Astrocyte (in vitro differentiated cells and primary cell): ENCODE measurements around the gene SELENOF. TPM values are rescaled to one million over a fixed set of nuclear protein-coding genes. Genes with fewer than 3 reads are reported as not detected.

Experiments
- DNase-seq: peaks from one replicate; pipeline ENCODE4 v3.0.0-alpha.2; 2010; ENCODE audit warnings: low read depth
- FAIRE-seq: peaks from 2 replicates; lab custom pipeline; 2011; peaks lifted over from hg19 to GRCh38; lab: Jason Lieb, UNC
- H2AFZ ChIP-seq: 2 replicates; pipeline ENCODE4 v1.6.0; 2012; ENCODE audit warnings: low read depth, low read length, inconsistent platforms
- H3K27ac ChIP-seq: 2 replicates; pipeline ENCODE4 v1.5.1; 2011; ENCODE audit warnings: low read depth, low read length, inconsistent platforms
- H3K27me3 ChIP-seq: 2 replicates; pipeline ENCODE4 v1.6.0; 2011; ENCODE audit warnings: low read length, inconsistent platforms; ENCODE audit not compliant: insufficient read depth
- H3K36me3 ChIP-seq: 2 replicates; pipeline ENCODE4 v1.5.1; 2011; ENCODE audit warnings: low read length, inconsistent platforms; ENCODE audit not compliant: insufficient read depth
- H3K4me1 ChIP-seq: 2 replicates; pipeline ENCODE4 v1.5.1; 2011; ENCODE audit warnings: low read length, inconsistent platforms; ENCODE audit not compliant: insufficient read depth
- H3K4me2 ChIP-seq: 2 replicates; pipeline ENCODE4 v1.6.0; 2012; ENCODE audit warnings: low read length, inconsistent platforms
- H3K4me3 ChIP-seq: 2 replicates; pipeline ENCODE4 v1.5.1; 2011; ENCODE audit warnings: low read depth, mild to moderate bottlenecking, low read length, inconsistent platforms; ENCODE audit not compliant: insufficient read depth
- H3K79me2 ChIP-seq: 2 replicates; pipeline ENCODE4 v1.6.0; 2012; ENCODE audit warnings: mild to moderate bottlenecking, low read length, inconsistent platforms; ENCODE audit not compliant: insufficient read depth
- H3K9ac ChIP-seq: 2 replicates; pipeline ENCODE4 v1.6.0; 2012; ENCODE audit warnings: mild to moderate bottlenecking, low read length, inconsistent platforms
- H3K9me3 ChIP-seq: 2 replicates; pipeline ENCODE4 v1.5.1; 2012; ENCODE audit warnings: low read depth, mild to moderate bottlenecking, low read length, inconsistent platforms; ENCODE audit not compliant: insufficient read depth
- H4K20me1 ChIP-seq: 2 replicates; pipeline ENCODE4 v1.6.0; 2012; ENCODE audit warnings: low read length, inconsistent platforms; ENCODE audit not compliant: insufficient read depth
- H3K27ac Mint-ChIP-seq: one replicate; pipeline ENCODE4 v1.8.0; 2021; ENCODE audit warnings: mild to moderate bottlenecking, mixed read lengths; ENCODE audit not compliant: unreplicated experiment
- H3K27me3 Mint-ChIP-seq: one replicate; pipeline ENCODE4 v1.8.0; 2021; ENCODE audit warnings: low read depth, mixed read lengths; ENCODE audit not compliant: unreplicated experiment
- H3K36me3 Mint-ChIP-seq: one replicate; pipeline ENCODE4 v1.8.0; 2021; ENCODE audit warnings: low read depth, mixed read lengths; ENCODE audit not compliant: unreplicated experiment
- H3K4me1 Mint-ChIP-seq: one replicate; pipeline ENCODE4 v1.8.0; 2021; ENCODE audit warnings: low read depth, mixed read lengths; ENCODE audit not compliant: unreplicated experiment
- H3K4me3 Mint-ChIP-seq: one replicate; pipeline ENCODE4 v1.8.0; 2021; ENCODE audit warnings: mild to moderate bottlenecking, moderate library complexity, mixed read lengths; ENCODE audit not compliant: unreplicated experiment
- H3K9me3 Mint-ChIP-seq: one replicate; pipeline ENCODE4 v1.8.0; 2021; ENCODE audit warnings: mild to moderate bottlenecking, mixed read lengths; ENCODE audit not compliant: unreplicated experiment
- CTCF ChIP-seq: IDR thresholded peaks from 2 replicates; pipeline ENCODE4 v1.5.1; 2011; ENCODE audit warnings: low read depth, mild to moderate bottlenecking, inconsistent platforms, low read length, moderate library complexity; ENCODE audit not compliant: insufficient read depth
- EZH2 ChIP-seq: IDR thresholded peaks from 2 replicates; pipeline ENCODE4 v1.6.1; 2012; ENCODE audit warnings: mild to moderate bottlenecking, low read length, inconsistent platforms; ENCODE audit not compliant: insufficient read depth
- total RNA-seq: library from RNA; stranded (reverse); gene quantifications from 2 replicates; pipeline ENCODE4 v1.2.1, GENCODE V29; 2021

The SELENOF gene
- total RNA-seq, 1 donor from 2014 or later, result 193 TPM

GRCh38 chr1:86862920-86863319 lies 51.0 kb downstream of the SELENOF start:
- no peak overlapping the region for H3K4me3 ChIP-seq
- no peak overlapping the region for H3K4me3 Mint-ChIP-seq
- no peak overlapping the region for H3K4me2 ChIP-seq
- peaks cover 7% of the 10 kb centered on the region for H3K4me1 Mint-ChIP-seq
- FAIRE-seq (no peak), DNase-seq (no peak)
- no peak overlapping the region for H3K27ac ChIP-seq
- no peaks in the 10 kb centered on the region for H3K27me3 Mint-ChIP-seq
- H3K9ac ChIP-seq, result no peak overlapping the region
- no peaks in the 10 kb centered on the region for H3K36me3 Mint-ChIP-seq
- no peak overlapping the region for H3K27ac Mint-ChIP-seq
- no peaks in the 10 kb centered on the region for H3K9me3 Mint-ChIP-seq
- H3K27me3 ChIP-seq, result no peaks in the 10 kb centered on the region
- no peak for TF ChIP-seq EZH2
- TF ChIP-seq CTCF, result no peak
- no peaks in the 10 kb centered on the region for H3K4me1 ChIP-seq
- H2AFZ ChIP-seq, result no peak overlapping the region
- peaks cover 13% of the 10 kb centered on the region for H3K79me2 ChIP-seq
- H3K36me3 ChIP-seq, result peaks cover 6% of the 10 kb centered on the region
- H3K9me3 ChIP-seq, result no peaks in the 10 kb centered on the region
- peaks cover 9% of the 10 kb centered on the region for H4K20me1 ChIP-seq

- no peak for TF ChIP-seq CTCF
- no peak for TF ChIP-seq EZH2
- Histone ChIP-seq H3K79me2 (peaks cover 13% of the 10 kb centered on the region), H3K27me3 (no peaks in the 10 kb centered on the region), H4K20me1 (peaks cover 9% of the 10 kb centered on the region), H3K4me1 (no peaks in the 10 kb centered on the region), H2AFZ (no peak overlapping the region), H3K36me3 (peaks cover 6% of the 10 kb centered on the region), H3K27ac (no peak overlapping the region), H3K9ac (no peak overlapping the region), H3K4me2 (no peak overlapping the region), H3K4me3 (no peak overlapping the region), H3K9me3 (no peaks in the 10 kb centered on the region)
- H3K4me3 Mint-ChIP-seq, result no peak overlapping the region
- no peaks in the 10 kb centered on the region for H3K36me3 Mint-ChIP-seq
- no peaks in the 10 kb centered on the region for H3K9me3 Mint-ChIP-seq
- H3K4me1 Mint-ChIP-seq, result peaks cover 3% of the 10 kb centered on the region
- DNase-seq (no peak), FAIRE-seq (no peak)
- no peak overlapping the region for H3K27ac Mint-ChIP-seq
- no peaks in the 10 kb centered on the region for H3K27me3 Mint-ChIP-seq
Measured at GRCh38 chr1:86861424-86861823, 52.5 kb downstream of the SELENOF start.

- FAIRE-seq (peak; percentile 32), DNase-seq (no peak)
- Histone ChIP-seq H3K36me3 (peaks cover 6% of the 10 kb centered on the region), H3K4me1 (no peaks in the 10 kb centered on the region), H3K27me3 (no peaks in the 10 kb centered on the region), H2AFZ (no peak overlapping the region), H3K79me2 (peaks cover 9% of the 10 kb centered on the region), H3K9ac (no peak overlapping the region), H3K4me2 (no peak overlapping the region), H3K9me3 (no peaks in the 10 kb centered on the region), H3K27ac (no peak overlapping the region), H3K4me3 (no peak overlapping the region), H4K20me1 (peaks cover 5% of the 10 kb centered on the region)
- H3K27me3 Mint-ChIP-seq, result no peaks in the 10 kb centered on the region
- H3K9me3 Mint-ChIP-seq, result no peaks in the 10 kb centered on the region
- no peak overlapping the region for H3K27ac Mint-ChIP-seq
- no peaks in the 10 kb centered on the region for H3K4me1 Mint-ChIP-seq
- TF ChIP-seq CTCF (no peak), EZH2 (no peak)
- peaks cover 2% of the 10 kb centered on the region for H3K36me3 Mint-ChIP-seq
- H3K4me3 Mint-ChIP-seq, result no peak overlapping the region
Measured at GRCh38 chr1:86860424-86860823, 53.5 kb downstream of the SELENOF start.
